Stimulated activated CD4-positive, alpha-beta T cell treated with anti-CD3 and anti-CD28 coated beads, Interleukin-1b, Interleukin-23, amount 100 ng/mL, for 24 hours (primary cell): ENCODE data around the gene VSX2.
"Not testable (repeated sequence)": the region's sequence is repeated elsewhere in the genome, so short reads cannot be mapped to it uniquely, and the experiment has no call there.

ENCODE experiments used
- DNase-seq, 4 experiments: peaks; one replicate each; pipeline ENCODE4 v3.0.0-alpha.2; 2020; ENCODE audit warnings: low read depth in 4 of 4, low spot score in 1 of 4

VSX2 gene

GRCh38 chr14:74258764-74259035 lies 19.5 kb downstream of the VSX2 start:
- no peak for DNase-seq

GRCh38 chr14:74259513-74259912 lies 20.3 kb downstream of the VSX2 start:
- no peak for DNase-seq

GRCh38 chr14:74260525-74261233 lies 21.4 kb downstream of the VSX2 start:
- DNase-seq: no peak

DNA sequence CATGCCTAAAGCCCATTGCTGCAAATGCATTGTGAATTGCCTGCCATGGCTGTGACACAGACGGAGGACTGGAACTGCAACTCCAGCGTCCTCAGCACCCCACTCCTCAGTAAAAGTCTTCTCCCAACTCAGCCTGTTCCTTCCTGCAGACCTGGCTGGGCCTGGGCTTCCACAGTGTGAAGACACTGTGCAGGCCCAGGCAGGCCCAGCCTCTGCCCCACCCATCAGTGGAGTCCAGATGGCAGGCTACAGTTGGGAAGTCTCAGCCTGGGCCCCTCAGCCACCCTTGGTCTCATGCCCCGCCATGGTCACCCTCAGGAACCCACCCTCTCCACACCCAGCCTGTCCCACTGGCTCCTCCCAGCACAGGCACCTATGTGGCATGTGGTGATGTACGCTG lies 22.0 kb downstream of the VSX2 start:
- DNase-seq: no peak

- DNase-seq: no peak
These were observed 22.8 kb downstream of the VSX2 start for GRCh38 chr14:74262076-74262475.

DNA sequence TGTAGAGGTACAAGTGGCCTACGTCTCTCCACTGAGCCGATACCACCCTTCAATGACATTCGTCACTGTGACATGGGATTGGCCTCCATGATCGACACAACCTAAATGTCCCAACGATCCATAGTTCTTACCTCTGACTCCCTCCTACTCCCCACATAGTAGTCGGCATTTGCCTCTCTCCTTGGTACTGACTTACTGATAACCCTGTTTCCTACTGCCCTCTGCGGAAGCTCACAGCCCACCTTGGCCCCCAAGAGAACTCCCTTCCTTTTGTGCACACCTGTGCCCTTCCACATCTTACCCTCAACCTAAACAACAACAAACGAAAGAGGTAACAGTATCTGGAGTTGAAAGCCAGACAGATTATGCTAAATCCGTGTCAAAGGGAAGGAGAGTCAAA lies 23.9 kb downstream of the VSX2 start:
- no peak for DNase-seq

- DNase-seq: no peak
These were observed 24.7 kb downstream of the VSX2 start for GRCh38 chr14:74263921-74264320.

GRCh38 chr14:74265301-74265965 lies 26.2 kb downstream of the VSX2 start:
- no peak for DNase-seq

- DNase-seq: no peak
These were observed 28.3 kb downstream of the VSX2 start for GRCh38 chr14:74267588-74267987.

GRCh38 chr14:74270382-74271177 lies 31.3 kb downstream of the VSX2 start:
- not testable (repeated sequence) for DNase-seq

GRCh38 chr14:74271365-74271764 lies 32.1 kb downstream of the VSX2 start:
- DNase-seq: no peak

GRCh38 chr14:74275241-74275841 lies 36.1 kb downstream of the VSX2 start:
- DNase-seq: no peak

DNA sequence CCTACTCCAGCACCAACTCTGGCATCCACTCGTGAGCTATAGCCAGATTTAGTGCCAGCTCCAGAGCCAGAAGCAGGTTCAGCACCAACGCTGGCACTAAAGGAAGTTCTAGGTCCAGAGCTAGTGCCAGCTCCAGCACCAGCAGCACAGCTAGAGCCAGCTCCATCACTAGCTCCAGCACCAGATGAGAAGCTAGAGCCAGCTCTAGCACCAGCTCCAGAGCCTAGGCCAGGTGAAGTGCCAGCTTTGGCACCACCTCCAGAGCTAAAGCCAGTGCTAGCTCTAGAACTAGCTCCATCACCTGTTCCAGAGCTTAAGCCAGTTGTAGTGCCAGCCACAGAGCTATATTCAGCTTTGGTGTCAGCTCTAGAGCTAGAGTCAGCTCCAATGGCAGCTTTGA lies 38.8 kb downstream of the VSX2 start:
- no peak for DNase-seq

GRCh38 chr14:74281069-74281468 lies 41.8 kb downstream of the VSX2 start:
- DNase-seq: no peak

GRCh38 chr14:74286736-74287135 lies 47.5 kb downstream of the VSX2 start:
- DNase-seq: no peak

- DNase-seq: no peak
These were observed 50.6 kb downstream of the VSX2 start for GRCh38 chr14:74289801-74290200.

- no peak for DNase-seq
These were observed 51.2 kb downstream of the VSX2 start for GRCh38 chr14:74290415-74290814.

DNA sequence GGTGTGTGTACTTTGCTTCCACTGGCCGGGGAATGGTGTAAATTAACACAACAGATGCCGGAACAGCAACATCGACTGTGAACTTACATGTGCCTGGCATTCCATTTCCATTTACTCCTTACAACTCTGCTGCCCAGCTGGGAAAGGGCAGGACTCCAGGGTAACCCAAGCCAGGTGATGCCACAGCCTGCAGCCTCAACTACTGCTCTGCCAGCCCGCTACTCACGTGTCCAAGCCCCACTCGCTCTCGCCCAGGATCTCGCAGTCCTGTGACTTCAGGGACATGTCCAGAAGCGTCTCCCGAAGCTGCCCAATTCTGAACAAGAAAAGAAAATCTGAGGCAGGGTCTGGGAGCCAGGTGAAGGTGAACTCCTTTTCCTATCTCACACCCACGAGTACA lies 52.8 kb downstream of the VSX2 start:
- no peak for DNase-seq

DNA sequence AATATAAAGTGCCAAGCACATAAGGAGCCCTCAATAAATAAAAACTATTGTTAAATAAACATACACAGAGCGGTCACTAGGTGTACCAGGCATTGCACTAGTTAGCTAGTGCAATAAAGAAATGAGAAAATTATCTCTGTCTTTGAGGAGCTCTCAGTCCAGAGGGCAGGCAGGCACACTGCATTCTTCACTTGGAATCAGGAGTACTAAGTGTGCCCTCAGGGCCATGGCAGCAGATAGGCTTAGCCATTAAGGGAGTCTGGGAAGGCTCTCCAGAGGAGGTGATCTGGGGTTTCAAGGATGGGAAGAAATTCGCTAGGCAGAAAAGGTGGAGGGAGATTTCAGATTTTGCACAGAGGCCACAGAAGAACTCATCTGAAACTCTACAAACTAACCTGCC lies 54.4 kb downstream of the VSX2 start:
- no peak for DNase-seq

- DNase-seq: no peak
These were observed 56.8 kb downstream of the VSX2 start for GRCh38 chr14:74296037-74296467.

GRCh38 chr14:74297986-74298385 lies 58.7 kb downstream of the VSX2 start:
- DNase-seq: no peak

- no peak for DNase-seq
These were observed 59.9 kb downstream of the VSX2 start for GRCh38 chr14:74299061-74299545.
